HG02981 (cell line): ENCODE measurements around the gene FBXO48.
A peak's percentile ranks its signal among the peaks of the same experiment; 100 is the strongest.

Source experiments
- ATAC-seq: cut with Tn5 transposase; IDR thresholded peaks from one replicate; pipeline ENCODE4 v1.9.1; 2021; ENCODE audit warnings: mild to moderate bottlenecking, moderate library complexity; ENCODE audit not compliant: unreplicated experiment

FBXO48 gene

GRCh38 chr2:68438455-68439303 is 28.4 kb downstream of the FBXO48 start:
- no peak for ATAC-seq

GRCh38 chr2:68436270-68436669 is 30.8 kb downstream of the FBXO48 start:
- ATAC-seq = no peak

- no peak for ATAC-seq
Measured at GRCh38 chr2:68435615-68436014, 31.5 kb downstream of the FBXO48 start.

GRCh38 chr2:68434981-68435380 is 32.1 kb downstream of the FBXO48 start:
- ATAC-seq = no peak

- no peak for ATAC-seq
Measured at GRCh38 chr2:68432696-68433658, 34.1 kb downstream of the FBXO48 start.

GRCh38 chr2:68431316-68431972 is 35.6 kb downstream of the FBXO48 start:
- no peak for ATAC-seq

- no peak for ATAC-seq
Measured at GRCh38 chr2:68429311-68429826, 37.7 kb downstream of the FBXO48 start.

GRCh38 chr2:68428746-68429145 is 38.3 kb downstream of the FBXO48 start:
- no peak for ATAC-seq

- no peak for ATAC-seq
Measured at GRCh38 chr2:68428126-68428525, 39.0 kb downstream of the FBXO48 start.

- peak; percentile 21 for ATAC-seq
Measured at GRCh38 chr2:68426848-68427579, 40.1 kb downstream of the FBXO48 start.

- ATAC-seq = no peak
Measured at GRCh38 chr2:68426446-68426845, 40.6 kb downstream of the FBXO48 start.

GRCh38 chr2:68425503-68425902 is 41.6 kb downstream of the FBXO48 start:
- ATAC-seq = no peak

- ATAC-seq = peak; percentile 74
Measured at GRCh38 chr2:68423966-68424650, 43.0 kb downstream of the FBXO48 start.

GRCh38 chr2:68420254-68420910 is 46.7 kb downstream of the FBXO48 start:
- ATAC-seq = no peak

GRCh38 chr2:68418855-68419254 is 48.2 kb downstream of the FBXO48 start:
- ATAC-seq = peak; percentile 64

GRCh38 chr2:68418419-68418818 is 48.7 kb downstream of the FBXO48 start:
- no peak for ATAC-seq

- ATAC-seq = no peak
Measured at GRCh38 chr2:68417926-68418325, 49.2 kb downstream of the FBXO48 start.

- ATAC-seq = no peak
Measured at GRCh38 chr2:68416081-68416675, 50.9 kb downstream of the FBXO48 start.

GRCh38 chr2:68415521-68415920 is 51.6 kb downstream of the FBXO48 start:
- ATAC-seq = no peak
